WERI-Rb-1 (cell line): Measurements from ENCODE around the gene ERFE.

Source experiments
- DNase-seq: peaks from one replicate; pipeline ENCODE4 v3.0.0-alpha.2; 2020
- H3K27ac ChIP-seq: fragments of 250-450 bp; sonication (Bioruptor Pico); 2 replicates; pipeline ENCODE4 v1.5.1; 2020; ENCODE audit warnings: mild to moderate bottlenecking, moderate library complexity
- H3K27me3 ChIP-seq: fragments of 250-450 bp; sonication (Bioruptor Pico); 2 replicates; pipeline ENCODE4 v1.5.1; 2021; ENCODE audit warnings: mild to moderate bottlenecking, low read depth, moderate library complexity; ENCODE audit not compliant: insufficient read depth, severe bottlenecking
- H3K36me3 ChIP-seq: fragments of 250-450 bp; sonication (Bioruptor Pico); 2 replicates; pipeline ENCODE4 v1.5.1; 2020; ENCODE audit warnings: mild to moderate bottlenecking, moderate library complexity
- H3K4me3 ChIP-seq: 2 replicates; pipeline ENCODE4 v1.5.1; 2011; ENCODE audit warnings: low read depth, mild to moderate bottlenecking, control low read depth, low read length
- H3K9me3 ChIP-seq: fragments of 250-450 bp; sonication (Bioruptor Pico); 2 replicates; pipeline ENCODE4 v1.5.1; 2021; ENCODE audit warnings: mild to moderate bottlenecking, moderate library complexity; ENCODE audit not compliant: severe bottlenecking
- TF ChIP-seq, protein P1 (sequence below): IDR thresholded peaks from 2 replicates; pipeline ENCODE4 v1.5.1; 2011; ENCODE audit warnings: low read depth, mild to moderate bottlenecking, control low read depth, inconsistent platforms, low read length

ERFE gene

DNA sequence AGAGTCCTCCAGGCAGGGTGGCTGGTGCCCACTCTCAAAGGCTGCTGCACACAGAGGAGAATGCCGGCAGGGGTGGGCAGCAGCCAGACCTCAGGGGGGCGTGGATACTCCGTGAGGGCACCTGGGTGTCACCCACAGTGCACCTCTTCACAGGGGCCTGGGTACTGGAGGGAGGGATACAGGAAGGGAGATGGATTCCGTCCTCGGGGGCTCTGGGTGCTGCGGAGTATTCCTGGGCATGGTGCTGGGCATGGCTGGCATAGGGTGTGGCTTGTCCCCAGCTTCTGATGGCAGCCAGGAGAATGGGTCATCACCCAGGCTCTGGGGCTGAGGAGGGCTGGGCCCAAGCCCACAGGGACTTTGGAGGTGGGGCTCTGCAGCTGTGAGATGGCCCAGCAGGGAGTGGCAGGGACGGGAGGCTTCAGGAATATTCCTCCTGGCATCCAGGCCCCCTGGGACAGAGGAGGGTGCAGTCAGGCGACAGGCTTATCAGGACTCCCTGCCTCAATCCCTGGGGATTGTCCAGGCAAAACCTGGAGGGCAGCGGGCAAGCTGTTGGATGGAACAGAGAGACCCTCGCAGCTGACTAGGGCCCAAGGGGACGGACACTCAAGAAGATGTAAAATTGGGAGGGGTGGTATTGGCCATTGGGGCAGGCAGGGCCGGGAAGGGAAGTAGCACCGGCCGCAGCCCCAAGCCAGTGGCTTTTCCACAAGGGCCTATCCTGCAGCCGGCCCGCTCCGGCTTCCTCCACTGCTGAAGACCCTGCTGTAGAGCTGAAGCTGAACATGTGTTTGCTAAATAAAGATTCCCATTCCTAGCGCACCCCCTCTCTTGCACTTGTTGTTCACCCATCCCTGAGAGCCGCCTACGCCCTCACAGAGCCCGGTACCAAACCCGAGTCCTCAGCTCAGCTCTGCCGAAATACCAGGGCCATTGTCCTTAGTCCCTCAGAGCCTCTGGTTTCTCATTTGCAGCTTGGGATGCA lies 26.0 kb upstream of the ERFE start:
- Histone ChIP-seq H3K9me3 (no peaks in the 10 kb centered on the region), H3K36me3 (no peaks in the 10 kb centered on the region), H3K27ac (no peak overlapping the region), H3K4me3 (no peak overlapping the region), H3K27me3 (no peaks in the 10 kb centered on the region)
- TF ChIP-seq, protein P1, sequence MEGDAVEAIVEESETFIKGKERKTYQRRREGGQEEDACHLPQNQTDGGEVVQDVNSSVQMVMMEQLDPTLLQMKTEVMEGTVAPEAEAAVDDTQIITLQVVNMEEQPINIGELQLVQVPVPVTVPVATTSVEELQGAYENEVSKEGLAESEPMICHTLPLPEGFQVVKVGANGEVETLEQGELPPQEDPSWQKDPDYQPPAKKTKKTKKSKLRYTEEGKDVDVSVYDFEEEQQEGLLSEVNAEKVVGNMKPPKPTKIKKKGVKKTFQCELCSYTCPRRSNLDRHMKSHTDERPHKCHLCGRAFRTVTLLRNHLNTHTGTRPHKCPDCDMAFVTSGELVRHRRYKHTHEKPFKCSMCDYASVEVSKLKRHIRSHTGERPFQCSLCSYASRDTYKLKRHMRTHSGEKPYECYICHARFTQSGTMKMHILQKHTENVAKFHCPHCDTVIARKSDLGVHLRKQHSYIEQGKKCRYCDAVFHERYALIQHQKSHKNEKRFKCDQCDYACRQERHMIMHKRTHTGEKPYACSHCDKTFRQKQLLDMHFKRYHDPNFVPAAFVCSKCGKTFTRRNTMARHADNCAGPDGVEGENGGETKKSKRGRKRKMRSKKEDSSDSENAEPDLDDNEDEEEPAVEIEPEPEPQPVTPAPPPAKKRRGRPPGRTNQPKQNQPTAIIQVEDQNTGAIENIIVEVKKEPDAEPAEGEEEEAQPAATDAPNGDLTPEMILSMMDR: no peak
- no peak for DNase-seq

DNA sequence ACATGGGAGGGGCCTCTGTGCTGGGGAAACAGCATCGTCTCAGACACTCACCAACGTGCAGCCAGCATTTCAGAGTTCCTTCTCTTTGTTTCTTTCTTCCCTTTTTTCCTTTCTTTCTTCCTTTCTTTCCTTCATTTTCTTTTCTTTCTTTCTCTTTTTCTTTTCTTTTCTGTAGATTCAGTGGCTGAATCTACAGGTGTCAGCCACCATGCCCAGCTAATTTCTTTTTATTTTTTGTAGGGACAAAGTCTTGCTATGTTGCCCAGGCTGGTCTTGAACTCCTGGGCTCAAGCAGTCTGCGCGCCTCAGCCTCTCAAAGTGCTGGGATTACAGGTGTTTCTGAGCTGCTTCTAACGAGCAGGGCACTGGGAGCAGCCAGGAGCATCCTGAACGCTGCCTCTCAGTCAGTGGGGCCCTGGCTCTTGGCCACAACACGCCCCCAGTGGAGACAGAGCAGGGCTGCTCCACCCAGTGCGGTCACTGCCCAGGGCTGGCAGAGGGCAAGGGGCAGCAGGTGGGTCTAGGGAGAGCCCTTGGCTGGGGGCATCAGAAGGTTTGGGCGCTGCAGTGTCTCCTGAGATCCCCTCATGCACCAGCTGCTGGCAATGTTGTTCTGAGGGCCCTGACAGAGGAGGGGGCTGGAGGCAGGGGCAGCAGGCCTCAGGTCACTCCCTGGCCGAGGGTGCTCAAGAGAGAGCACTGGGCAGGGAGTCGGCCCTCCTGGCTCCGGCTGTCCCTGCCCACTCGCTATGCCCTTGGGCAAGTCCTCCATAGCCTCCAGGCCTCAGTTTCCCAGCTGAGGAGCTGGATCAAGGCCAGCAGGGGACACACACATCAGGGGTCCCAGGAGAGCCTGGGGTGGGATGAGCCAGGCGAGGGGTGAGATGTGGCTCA lies 25.0 kb upstream of the ERFE start:
- Histone ChIP-seq H3K27ac (no peak overlapping the region), H3K4me3 (no peak overlapping the region), H3K9me3 (no peaks in the 10 kb centered on the region), H3K36me3 (no peaks in the 10 kb centered on the region), H3K27me3 (no peaks in the 10 kb centered on the region)
- TF ChIP-seq, protein P1: peak; percentile 41
- DNase-seq: no peak

DNA sequence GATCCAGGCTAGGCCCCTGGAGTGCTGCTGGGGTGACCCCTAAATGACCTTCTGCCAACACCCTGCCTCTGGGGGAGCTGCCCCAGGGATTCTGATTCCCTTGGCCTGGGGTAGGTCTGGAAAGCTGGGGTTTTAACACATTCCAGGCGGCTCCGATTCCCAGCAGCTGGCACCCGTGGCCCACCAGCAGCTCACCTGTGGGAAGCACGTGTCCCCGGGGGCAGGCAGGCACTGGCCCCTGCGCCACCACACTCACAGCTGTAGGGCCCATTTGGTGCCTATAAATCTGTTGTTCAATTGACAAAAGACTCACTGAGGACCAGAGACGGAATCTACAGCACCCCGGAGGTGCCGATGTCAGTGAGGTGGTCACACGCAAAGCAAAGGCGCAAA lies 24.4 kb upstream of the ERFE start:
- no peaks in the 10 kb centered on the region for H3K9me3 ChIP-seq
- no peak overlapping the region for H3K27ac ChIP-seq
- TF ChIP-seq, protein P1: no peak
- no peak for DNase-seq
- H3K27me3 ChIP-seq: no peaks in the 10 kb centered on the region
- H3K4me3 ChIP-seq: no peak overlapping the region
- H3K36me3 ChIP-seq: no peaks in the 10 kb centered on the region

DNA sequence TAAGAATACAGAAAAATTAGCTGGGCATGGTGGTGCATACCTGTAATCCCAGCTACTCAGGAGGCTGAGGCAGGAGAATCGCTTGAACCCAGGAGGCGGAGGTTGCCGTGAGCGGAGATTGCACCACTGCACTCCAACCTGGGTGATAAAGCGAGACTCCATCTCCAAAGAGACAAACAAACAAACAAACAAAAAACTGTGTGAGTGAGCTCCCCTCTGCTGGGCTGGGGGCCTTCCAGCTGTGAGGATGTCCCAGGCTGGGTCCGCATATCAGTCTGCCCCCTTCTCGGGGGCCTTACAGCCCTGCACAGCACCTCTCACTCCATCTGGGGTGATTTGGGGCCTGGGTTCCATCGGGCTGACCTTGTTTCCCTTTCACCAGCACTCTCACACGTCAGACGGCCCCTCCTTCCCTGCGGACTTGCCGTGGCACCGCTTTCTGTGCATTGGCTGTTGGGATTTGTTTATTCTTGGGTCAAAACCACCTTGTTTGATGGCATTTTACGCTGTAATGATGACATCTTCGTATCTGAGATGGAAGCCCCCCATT lies 23.1 kb upstream of the ERFE start:
- no peak for DNase-seq
- no peak overlapping the region for H3K4me3 ChIP-seq
- no peaks in the 10 kb centered on the region for H3K36me3 ChIP-seq
- no peaks in the 10 kb centered on the region for H3K27me3 ChIP-seq
- no peak overlapping the region for H3K27ac ChIP-seq
- no peaks in the 10 kb centered on the region for H3K9me3 ChIP-seq
- TF ChIP-seq, protein P1: no peak

DNA sequence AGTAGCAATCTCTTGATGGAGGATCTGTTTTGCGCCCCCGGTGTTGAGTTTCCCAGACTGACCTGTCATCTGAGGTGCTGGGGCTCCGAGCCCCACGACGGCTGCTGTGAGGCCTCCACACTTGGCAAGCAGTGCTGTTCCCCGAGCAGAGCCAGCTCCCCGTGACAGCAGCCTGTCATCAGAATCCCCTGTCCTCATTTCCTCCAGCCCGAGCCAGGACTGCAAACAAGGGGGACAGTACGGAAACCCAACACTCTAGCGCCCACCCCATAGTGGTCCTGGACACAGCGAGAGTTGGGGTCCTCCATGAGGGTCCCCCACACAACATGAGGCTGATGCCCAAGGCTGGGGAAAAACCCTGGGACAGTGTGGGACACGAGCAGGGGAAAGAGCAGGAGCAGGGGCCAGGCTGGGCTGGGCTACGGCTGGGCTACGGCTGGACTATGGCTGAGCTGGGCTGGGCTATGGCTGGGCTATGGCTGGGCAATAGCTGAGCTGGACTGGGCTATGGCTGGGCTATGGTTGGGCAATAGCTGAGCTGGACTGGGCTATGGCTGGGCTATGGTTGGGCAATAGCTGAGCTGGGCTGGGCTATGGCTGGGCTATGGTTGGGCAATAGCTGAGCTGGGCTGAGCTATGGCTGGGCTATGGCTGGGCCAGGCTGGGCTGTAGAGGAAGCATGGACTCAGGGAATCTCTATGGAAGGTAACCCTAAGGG lies 21.8 kb upstream of the ERFE start:
- no peak overlapping the region for H3K4me3 ChIP-seq
- no peak for DNase-seq
- no peak overlapping the region for H3K27ac ChIP-seq
- TF ChIP-seq, protein P1: no peak
- H3K9me3 ChIP-seq: no peaks in the 10 kb centered on the region
- H3K36me3 ChIP-seq: no peaks in the 10 kb centered on the region
- no peaks in the 10 kb centered on the region for H3K27me3 ChIP-seq
